NCI-H526 (cell line): ENCODE data around the gene DNAAF5.
"Not testable (repeated sequence)": the region's sequence is repeated elsewhere in the genome, so short reads cannot be mapped to it uniquely, and the experiment has no call there.

Source experiments
- DNase-seq, 2 experiments: peaks; one replicate each; lab custom pipeline; 2025; lab: John Stamatoyannopoulos, UW

Gene DNAAF5

GRCh38 chr7:747186-747585 lies 20.7 kb downstream of the DNAAF5 start:
- no peak for DNase-seq

- DNase-seq = no peak
Measured at GRCh38 chr7:748446-748845, 21.9 kb downstream of the DNAAF5 start.

GRCh38 chr7:749140-749551 lies 22.6 kb downstream of the DNAAF5 start:
- no peak for DNase-seq

- DNase-seq = no peak
Measured at GRCh38 chr7:750111-750905, 23.8 kb downstream of the DNAAF5 start.

- no peak for DNase-seq
Measured at GRCh38 chr7:751826-752225, 25.3 kb downstream of the DNAAF5 start.

- not testable (repeated sequence) for DNase-seq
Measured at GRCh38 chr7:752256-752655, 25.8 kb downstream of the DNAAF5 start.

GRCh38 chr7:753190-753589 lies 26.7 kb downstream of the DNAAF5 start:
- DNase-seq = no peak

GRCh38 chr7:754531-755412 lies 28.3 kb downstream of the DNAAF5 start:
- no peak for DNase-seq

- no peak for DNase-seq
Measured at GRCh38 chr7:755413-755805, 28.9 kb downstream of the DNAAF5 start.

GRCh38 chr7:756231-756927 lies 29.9 kb downstream of the DNAAF5 start:
- no peak for DNase-seq

GRCh38 chr7:756928-757560 lies 30.5 kb downstream of the DNAAF5 start:
- no peak for DNase-seq

GRCh38 chr7:757741-758163 lies 31.3 kb downstream of the DNAAF5 start:
- no peak for DNase-seq

- no peak for DNase-seq
Measured at GRCh38 chr7:759569-759968, 33.1 kb downstream of the DNAAF5 start.

GRCh38 chr7:760006-760405 lies 33.5 kb downstream of the DNAAF5 start:
- no peak for DNase-seq

GRCh38 chr7:761101-761500 lies 34.6 kb downstream of the DNAAF5 start:
- DNase-seq = no peak

- no peak for DNase-seq
Measured at GRCh38 chr7:761631-762030, 35.1 kb downstream of the DNAAF5 start.

- DNase-seq = no peak
Measured at GRCh38 chr7:762885-763284, 36.4 kb downstream of the DNAAF5 start.

- no peak for DNase-seq
Measured at GRCh38 chr7:763762-764161, 37.3 kb downstream of the DNAAF5 start.

- DNase-seq = no peak
Measured at GRCh38 chr7:765383-765782, 38.9 kb downstream of the DNAAF5 start.

- no peak for DNase-seq
Measured at GRCh38 chr7:767580-767940, 41.1 kb downstream of the DNAAF5 start.

- DNase-seq = no peak
Measured at GRCh38 chr7:767941-768731, 41.6 kb downstream of the DNAAF5 start.
